K562 (cell line): ENCODE data around the gene FZD1. TPM values are rescaled to one million over a fixed set of nuclear protein-coding genes. Genes with fewer than 3 reads are reported as not detected.

Experiments
- ATAC-seq: fragments of 200-7000 bp; cut with Tn5 transposase; 3 replicates; pipeline ENCODE4 v1.9.1; 2020; ENCODE audit warnings: moderate library complexity
- BruUV-seq: library from RNA; stranded (reverse); fragments of 400-500 nt; replicated peaks from 2 replicates; lab custom pipeline; 2021; lab: Mats Ljungman, UMichigan
- CTCF ChIA-PET: fragments of 300-600 bp; formaldehyde crosslinking; extraction: SDS; loops from one replicate; lab custom pipeline; 2021; ENCODE audit warnings: low intra/inter-chr PET ratio; lab: Yijun Ruan, JAX
- POLR2A ChIA-PET: fragments of 300-600, 350-650 bp; sonication (Branson Sonifier 250); formaldehyde crosslinking; extraction: SDS; loops from one replicate; lab custom pipeline; 2021; ENCODE audit warnings: antibody characterized with exemption, inconsistent platforms; lab: Yijun Ruan, JAX
- DNase-seq, 4 experiments: peaks; one replicate each; pipeline versions ENCODE4 v3.0.0 to v3.0.0-alpha.2; 2011 to 2018; ENCODE audit warnings: low spot score in 3 of 4, mixed read lengths in 3 of 4; ENCODE audit errors: extremely low read depth in 1 of 4
- FAIRE-seq: peaks from 2 replicates; lab custom pipeline; 2011; peaks lifted over from hg19 to GRCh38; lab: Jason Lieb, UNC
- H2AFZ ChIP-seq: 2 replicates; pipeline ENCODE4 v1.6.0; 2011; ENCODE audit warnings: low read depth, low read length, control low read depth, inconsistent platforms
- H3K27ac ChIP-seq: fragments of 200-600 bp; 3 replicates; pipeline ENCODE4 v1.8.0; 2011; ENCODE audit warnings: low read depth, mild to moderate bottlenecking, control low read depth, inconsistent platforms, low read length, moderate library complexity, mixed read lengths; ENCODE audit errors: extremely low read depth
- H3K27me3 ChIP-seq, 2 experiments: fragments of 300-600 bp in 1 of 2; 2 replicates in 1 of 2; 3 replicates in 1 of 2; pipeline versions ENCODE4 v1.6.0 to v1.8.0; 2011; ENCODE audit warnings: inconsistent platforms in 2 of 2, low read length in 2 of 2, mild to moderate bottlenecking in 1 of 2, mixed read lengths in 1 of 2, moderate library complexity in 1 of 2; ENCODE audit not compliant: control insufficient read depth in 2 of 2, insufficient read depth in 2 of 2
- H3K36me3 ChIP-seq: fragments of 300-600 bp; 3 replicates; pipeline ENCODE4 v1.8.0; 2011; ENCODE audit warnings: mild to moderate bottlenecking, low read length, inconsistent platforms; ENCODE audit not compliant: control insufficient read depth, insufficient read depth
- H3K4me1 ChIP-seq, 2 experiments: fragments of 200-600 bp in 1 of 2; replicated peaks in 1 of 2; 2 replicates in 1 of 2; 3 replicates in 1 of 2; pipeline versions ENCODE4 v1.5.1 to v1.8.0; 2011; ENCODE audit warnings: inconsistent platforms in 2 of 2, low read length in 2 of 2, mild to moderate bottlenecking in 1 of 2, mixed read lengths in 1 of 2, moderate library complexity in 1 of 2; ENCODE audit not compliant: control insufficient read depth in 2 of 2, insufficient read depth in 2 of 2
- H3K4me2 ChIP-seq: 2 replicates; pipeline ENCODE4 v1.6.1; 2011; ENCODE audit warnings: low read length, control low read depth, inconsistent platforms, mixed read lengths; ENCODE audit not compliant: insufficient read depth
- H3K4me3 ChIP-seq: fragments of 200-600 bp; sonication (generic), shearing (Covaris generic); 2 replicates; pipeline ENCODE4 v1.5.1; 2016; ENCODE audit warnings: control low read depth, inconsistent platforms
- H3K79me2 ChIP-seq: fragments of 200-600 bp; 3 replicates; pipeline ENCODE4 v1.8.0; 2011; ENCODE audit warnings: low read length, inconsistent platforms; ENCODE audit not compliant: control insufficient read depth, insufficient read depth
- H3K9ac ChIP-seq, 2 experiments: 2 replicates each; pipeline versions ENCODE4 v1.6.0 to v1.6.1; 2011; ENCODE audit warnings: low read depth in 2 of 2, low read length in 2 of 2, control low read depth in 1 of 2, inconsistent platforms in 1 of 2, mild to moderate bottlenecking in 1 of 2, mixed read lengths in 1 of 2; ENCODE audit not compliant: insufficient read depth in 1 of 2
- H3K9me1 ChIP-seq: one replicate; pipeline ENCODE4 v1.6.0; 2011; ENCODE audit warnings: inconsistent platforms, mild to moderate bottlenecking, low read length, moderate library complexity; ENCODE audit not compliant: control insufficient read depth, insufficient read depth
- H3K9me3 ChIP-seq: replicated peaks from 2 replicates; pipeline ENCODE4 v1.5.1; 2011; ENCODE audit warnings: low read depth, low read length, inconsistent platforms; ENCODE audit not compliant: control insufficient read depth, insufficient read depth
- H4K20me1 ChIP-seq: replicated peaks from 2 replicates; pipeline ENCODE4 v1.6.1; 2011; ENCODE audit warnings: low read length, inconsistent platforms, mixed read lengths; ENCODE audit not compliant: control insufficient read depth, insufficient read depth
- CBX5 ChIP-seq: IDR thresholded peaks from 2 replicates; pipeline ENCODE4 v1.6.1; 2014; ENCODE audit warnings: low read depth, borderline replicate concordance
- CREB5 ChIP-seq: fragments of 250-450 bp; sonication (Bioruptor Pico); IDR thresholded peaks from 2 replicates; pipeline ENCODE4 v1.5.0; 2020; ENCODE audit warnings: mild to moderate bottlenecking
- DPF2 ChIP-seq: fragments of 450-650 bp; IDR thresholded peaks from 2 replicates; pipeline ENCODE4 v1.6.1; 2016
- HNRNPH1 ChIP-seq: fragments of 200-400 bp; formaldehyde crosslinking; optimal IDR thresholded peaks from 2 replicates; pipeline ENCODE3; 2017; ENCODE audit warnings: low read depth, mild to moderate bottlenecking, low read length, moderate library complexity
- MEIS2 ChIP-seq: fragments of 450-650 bp; IDR thresholded peaks from 2 replicates; pipeline ENCODE4 v1.6.1; 2014; ENCODE audit warnings: mild to moderate bottlenecking; ENCODE audit not compliant: partially characterized antibody
- PHF21A ChIP-seq: fragments of 450-650 bp; IDR thresholded peaks from 2 replicates; pipeline ENCODE4 v1.6.1; 2017; ENCODE audit warnings: low read depth, borderline replicate concordance
- POLR2B ChIP-seq: fragments of 450-650 bp; IDR thresholded peaks from 2 replicates; pipeline ENCODE4 v1.6.1; 2018; ENCODE audit warnings: low read depth; ENCODE audit not compliant: partially characterized antibody
- RBBP5 ChIP-seq: fragments of 200-600 bp; sonication (generic); IDR thresholded peaks from 2 replicates; pipeline ENCODE4 v1.6.1; 2012; ENCODE audit warnings: borderline replicate concordance, mild to moderate bottlenecking, low read length, control low read depth, inconsistent platforms; ENCODE audit not compliant: insufficient read depth, poor library complexity, severe bottlenecking
- SREBF1 ChIP-seq: fragments of 150-350 bp; IDR thresholded peaks from 2 replicates; pipeline ENCODE4 v1.6.1; 2014; ENCODE audit warnings: antibody characterized with exemption, low read depth, low read length, borderline replicate concordance
- TAF15 ChIP-seq: fragments of 200-400 bp; formaldehyde crosslinking; IDR thresholded peaks from 2 replicates; pipeline ENCODE4 v1.6.1; 2017; ENCODE audit warnings: mild to moderate bottlenecking, low read depth, low read length, moderate library complexity
- ZNF184 ChIP-seq: sonication (generic); formaldehyde crosslinking; IDR thresholded peaks from 2 replicates; pipeline ENCODE4 v1.5.0; 2020; ENCODE audit warnings: missing genetic modification reagents
- ZNF24 ChIP-seq: fragments of 450-650 bp; IDR thresholded peaks from 2 replicates; pipeline ENCODE4 v1.6.1; 2016
- ZNF644 ChIP-seq: fragments of 200-800 bp; sonication (Bioruptor generic); IDR thresholded peaks from 2 replicates; pipeline ENCODE4 v1.6.1; 2016; ENCODE audit warnings: low read depth, missing genetic modification characterization, missing compliant biosample characterization
- ZNF655 ChIP-seq: fragments of 250-450 bp; sonication (Bioruptor Pico); IDR thresholded peaks from 2 replicates; pipeline ENCODE4 v1.5.0; 2021
- ZNF717 ChIP-seq: fragments of 250-450 bp; sonication (Bioruptor Pico); IDR thresholded peaks from 2 replicates; pipeline ENCODE4 v1.5.0; 2021
- WGBS: fragments of 100-300 bp; shearing (Covaris generic); methylation state at CpG from one replicate; pipeline ENCODE4 v1.1.6; 2016; ENCODE audit warnings: low coverage, mixed read lengths; ENCODE audit not compliant: insufficient coverage; ENCODE audit errors: missing lambda C conversion rate; 5-methylcytosine and 5-hydroxymethylcytosine counted together
- in situ Hi-C: fragments of 300-500 bp; cut with MboI; formaldehyde crosslinking; loops from 4 replicates; pipeline ENCODE4 v1.15.0; 2018; ENCODE audit warnings: inconsistent platforms, mixed read lengths
- intact Hi-C: fragments of 100-400 bp; cut with micrococcal nuclease; formaldehyde crosslinking; loops from 2 replicates; pipeline ENCODE4 v1.14.2; 2022
- polyA plus RNA-seq, 8 experiments: library from polyadenylated mRNA; depleted of rRNA in 4 of 8; stranded (reverse) in 5 of 8; unstranded in 3 of 8; fragments of >200 nt; fragmentation: Nextera tagmentation in 2 of 8; fragmentation: Illumina TruSeq in 1 of 8; extraction: Ambion mirVana in 2 of 8; extraction: Trizol in 1 of 8; gene quantifications; 2 replicates each; pipeline versions ENCODE4 v1.2.1 to v1.2.3, GENCODE V29; 2011 to 2014; ENCODE audit warnings: inconsistent platforms in 1 of 8, missing spikeins in 1 of 8
- total RNA-seq, 7 experiments: library from RNA; depleted of rRNA in 6 of 7; stranded (reverse); fragments of >200 nt in 6 of 7; fragmentation: Illumina TruSeq in 2 of 7; extraction: Trizol in 2 of 7; gene quantifications; 2 replicates each; pipeline versions ENCODE4 v1.2.1 to v1.2.3, GENCODE V29; 2011 to 2021; ENCODE audit warnings: low replicate concordance in 1 of 7
- TF ChIP-seq, protein P1 (sequence below), 2 experiments: IDR thresholded peaks in 1 of 2; conservative IDR thresholded peaks in 1 of 2; 2 replicates each; pipeline ENCODE4 v1.6.1; 2016; ENCODE audit warnings: low read depth in 2 of 2, mild to moderate bottlenecking in 1 of 2, missing compliant biosample characterization in 1 of 2, missing genetic modification characterization in 1 of 2, moderate library complexity in 1 of 2

The FZD1 gene
- total and polyA plus RNA-seq, 9 of the 15 experiments (the other 6 are each of a cell fraction or from before 2014, with no cell fraction given), result 0.25 to 5.1 (median 1.8) TPM

- TF ChIP-seq CREB5 (CRISPR knock-in tag), result no peak
- TF ChIP-seq POLR2B, result no peak
- TF ChIP-seq ZNF184 (CRISPR knock-in tag), result no peak
- TF ChIP-seq ZNF655 (CRISPR knock-in tag), result no peak
- TF ChIP-seq MEIS2, result no peak
- no peak for TF ChIP-seq SREBF1
Observed at GRCh38 chr7:91235211-91235832, 28.9 kb upstream of the FZD1 start (continued).

DNA sequence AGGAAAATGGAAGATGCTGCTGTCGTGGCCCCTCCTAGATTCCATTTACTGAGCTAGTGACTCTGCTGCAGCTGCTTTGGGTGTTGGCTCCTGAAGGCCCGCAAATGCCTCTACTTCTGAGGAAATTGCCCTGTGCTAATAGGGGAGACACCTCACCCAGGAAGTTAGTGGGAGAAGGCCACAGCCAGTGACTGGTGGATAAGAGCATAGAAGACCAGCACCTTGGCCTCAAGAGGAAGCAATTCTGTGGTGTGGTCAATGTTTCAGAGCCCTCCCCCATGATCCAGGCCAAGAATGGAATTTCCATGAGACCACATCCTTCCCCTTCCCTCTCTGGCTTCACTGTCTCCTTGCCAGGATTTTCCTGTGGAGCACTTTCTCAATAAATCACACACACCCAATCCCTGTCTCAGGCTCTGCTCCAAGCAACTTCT is 25.0 kb upstream of the FZD1 start:
- no peak overlapping the region for H3K4me2 ChIP-seq
- ChIA-PET CTCF (no interaction called here), POLR2A (no interaction called here)
- no peak overlapping the region for H3K4me3 ChIP-seq
- ATAC-seq, result peak; percentile 40; the same call in 2 of the 3 replicates
- no peaks in the 10 kb centered on the region for H3K9me3 ChIP-seq
- intact Hi-C loops, result no loop called here
- no peaks in the 10 kb centered on the region for H3K36me3 ChIP-seq
- no peaks in the 10 kb centered on the region for H3K9me1 ChIP-seq
- BruUV-seq, result no TSS peak
- no peak for DNase-seq
- no peak for FAIRE-seq
- WGBS, result 6% methylated on average over 1 of the region's 2 CpGs
- H3K9ac ChIP-seq, result no peak overlapping the region
- in situ Hi-C loops, result no loop called here
- peaks cover 14 to 16% of the 10 kb centered on the region in 2 experiments for H3K27me3 ChIP-seq
- no peak overlapping the region for H3K27ac ChIP-seq
- no peaks in the 10 kb centered on the region for H3K4me1 ChIP-seq
- no peak overlapping the region for H2AFZ ChIP-seq
- H4K20me1 ChIP-seq, result no peaks in the 10 kb centered on the region
- no peaks in the 10 kb centered on the region for H3K79me2 ChIP-seq
- TF ChIP-seq RBBP5 (no peak), ZNF644 (tag) (no peak), ZNF24 (no peak), HNRNPH1 (no peak), PHF21A (no peak), DPF2 (no peak), TAF15 (no peak), ZNF717 (no peak), CBX5 (no peak)
- TF ChIP-seq, protein P1, sequence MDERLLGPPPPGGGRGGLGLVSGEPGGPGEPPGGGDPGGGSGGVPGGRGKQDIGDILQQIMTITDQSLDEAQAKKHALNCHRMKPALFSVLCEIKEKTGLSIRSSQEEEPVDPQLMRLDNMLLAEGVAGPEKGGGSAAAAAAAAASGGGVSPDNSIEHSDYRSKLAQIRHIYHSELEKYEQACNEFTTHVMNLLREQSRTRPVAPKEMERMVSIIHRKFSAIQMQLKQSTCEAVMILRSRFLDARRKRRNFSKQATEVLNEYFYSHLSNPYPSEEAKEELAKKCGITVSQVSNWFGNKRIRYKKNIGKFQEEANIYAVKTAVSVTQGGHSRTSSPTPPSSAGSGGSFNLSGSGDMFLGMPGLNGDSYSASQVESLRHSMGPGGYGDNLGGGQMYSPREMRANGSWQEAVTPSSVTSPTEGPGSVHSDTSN (CRISPR knock-in tag; IDR thresholded peaks at IDR 0.05; ENCODE audit: low read depth), result no peak
- TF ChIP-seq, protein P1 (tag; conservative IDR thresholded peaks at IDR 0.05; ENCODE audit: low read depth), result no peak
